ENCODE measurements around the gene SCML1.

The SCML1 gene

GRCh38 chrX:17736856-17737709, at the start of gene SCML1:
Gene SCML1, plus strand, starts transcription at chrX:17737493. Its CDS starts 6,694 bp downstream, at chrX:17744187.
- peak; percentile 78 for DNase-seq

- DNase-seq = no peak
These were observed 49.6 kb upstream of the SCML1 start for GRCh38 chrX:17687648-17688047.

GRCh38 chrX:17689971-17690409, 47.3 kb upstream of the SCML1 start:
- DNase-seq = peak; percentile 28

GRCh38 chrX:17692709-17693346, 44.5 kb upstream of the SCML1 start:
- DNase-seq = no peak

GRCh38 chrX:17697191-17697590, 40.1 kb upstream of the SCML1 start:
- no peak for DNase-seq

- no peak for DNase-seq
These were observed 36.3 kb upstream of the SCML1 start for GRCh38 chrX:17700976-17701375.

GRCh38 chrX:17703201-17703600, 34.1 kb upstream of the SCML1 start:
- no peak for DNase-seq

GRCh38 chrX:17705211-17705610, 32.1 kb upstream of the SCML1 start:
- no peak for DNase-seq

- no peak for DNase-seq
These were observed 30.6 kb upstream of the SCML1 start for GRCh38 chrX:17706676-17707075.

- DNase-seq = no peak
These were observed 29.6 kb upstream of the SCML1 start for GRCh38 chrX:17707731-17708130.

GRCh38 chrX:17710871-17711301, 26.4 kb upstream of the SCML1 start:
- DNase-seq = no peak

- DNase-seq = no peak
These were observed 24.0 kb upstream of the SCML1 start for GRCh38 chrX:17713288-17713687.

- no peak for DNase-seq
These were observed 18.6 kb upstream of the SCML1 start for GRCh38 chrX:17718649-17719165.

GRCh38 chrX:17719711-17720110, 17.6 kb upstream of the SCML1 start:
- DNase-seq = no peak

GRCh38 chrX:17721715-17722114, 15.6 kb upstream of the SCML1 start:
- no peak for DNase-seq

- no peak for DNase-seq
These were observed 12.1 kb upstream of the SCML1 start for GRCh38 chrX:17725181-17725580.

- no peak for DNase-seq
These were observed 5.0 kb upstream of the SCML1 start for GRCh38 chrX:17732138-17732783.

GRCh38 chrX:17735406-17735805, 1.9 kb upstream of the SCML1 start:
- DNase-seq = no peak

GRCh38 chrX:17736478-17736855, 826 bp upstream of the SCML1 start:
- no peak for DNase-seq

- no peak for DNase-seq
These were observed 355 bp downstream of the SCML1 start for GRCh38 chrX:17737710-17737985.

GRCh38 chrX:17737986-17738713, 857 bp downstream of the SCML1 start:
- DNase-seq = no peak

GRCh38 chrX:17738737-17739535, 1.6 kb downstream of the SCML1 start:
- DNase-seq = no peak

All from NCI-H1694 treated with DMSO at 0.1 percent for 48 hours (cell line).